Measurements from ENCODE around the gene ALPK1.
"Not testable (repeated sequence)": the region's sequence is repeated elsewhere in the genome, so short reads cannot be mapped to it uniquely, and the experiment has no call there.

Gene ALPK1

DNA sequence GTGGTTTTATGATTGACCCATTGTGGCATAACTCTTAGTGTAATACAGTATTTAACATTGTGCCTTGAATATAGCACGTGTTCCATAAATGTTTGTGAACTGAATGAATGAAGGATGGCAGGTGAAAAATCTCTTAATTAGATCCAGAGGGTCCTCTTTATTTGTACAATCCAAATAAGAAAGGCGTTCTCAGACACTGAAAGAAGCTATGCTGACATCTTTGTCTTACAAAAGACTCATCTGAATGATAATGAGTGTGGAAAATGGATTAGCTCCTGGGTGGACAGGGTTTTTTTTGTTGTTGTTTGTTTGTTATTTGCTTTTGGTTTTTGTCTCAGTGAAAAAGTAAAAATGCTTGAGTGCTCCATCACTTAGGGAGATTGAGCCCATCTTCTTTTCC is 156.2 kb downstream of the ALPK1 start:
- DNase-seq (ENCODE audit: low read depth), result no peak

DNA sequence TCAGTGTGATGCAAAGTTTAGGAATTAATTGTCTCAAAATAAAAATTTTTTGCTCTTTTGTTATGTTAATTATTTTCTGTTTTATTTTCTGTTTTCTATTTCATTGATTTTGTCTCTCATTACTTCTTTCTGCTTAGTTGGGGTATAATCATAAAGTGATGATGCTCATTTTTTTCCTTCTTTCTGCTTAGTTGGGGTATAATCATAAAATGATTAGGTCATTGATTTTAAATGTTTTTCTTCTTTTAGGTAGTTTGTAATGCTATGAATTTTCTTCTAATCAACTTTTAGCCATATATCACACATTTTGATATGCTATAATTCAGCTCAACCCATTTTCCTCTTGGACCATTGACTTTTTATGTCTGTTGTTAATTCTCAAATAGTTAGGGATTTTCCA is 175.1 kb downstream of the ALPK1 start:
- no peak for DNase-seq (ENCODE audit: low read depth)

DNA sequence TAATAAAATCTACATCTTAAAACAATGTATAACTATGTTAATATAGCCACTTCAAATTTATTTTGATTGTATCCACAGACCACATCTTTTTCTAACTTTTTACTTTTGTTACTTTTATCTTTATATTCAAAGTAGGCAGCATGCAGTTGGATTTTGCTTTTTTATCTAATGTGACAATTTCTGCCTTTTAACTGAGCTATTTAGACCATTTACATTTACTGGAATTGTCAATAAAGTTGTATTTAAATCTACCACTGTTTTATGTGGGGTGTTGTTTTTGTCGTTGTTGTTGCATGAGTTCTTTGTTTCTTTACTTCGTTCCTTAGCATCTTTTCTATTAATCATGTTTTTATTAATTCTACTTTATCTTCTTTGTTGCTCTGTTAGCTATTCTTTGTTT is 176.8 kb downstream of the ALPK1 start:
- DNase-seq (ENCODE audit: low read depth), result no peak

DNA sequence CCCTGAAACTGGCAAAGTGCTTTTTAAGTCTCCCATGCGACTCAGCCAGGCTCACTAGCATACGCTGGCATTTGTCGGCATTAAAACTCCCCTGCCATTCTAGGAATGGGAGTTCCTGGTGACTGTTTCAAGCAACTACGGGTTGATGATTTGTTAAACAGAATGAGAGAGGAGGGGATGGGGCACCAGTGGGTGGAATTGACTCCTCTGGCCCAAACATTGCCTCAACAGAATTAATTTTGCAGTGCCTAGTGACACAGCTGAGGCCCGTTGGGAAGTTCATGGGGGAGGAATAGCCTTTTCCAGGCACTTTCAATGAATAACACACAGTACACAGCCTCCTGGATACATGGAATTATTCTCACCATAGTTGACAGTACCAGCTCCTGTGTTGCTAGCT is 188.8 kb downstream of the ALPK1 start:
- DNase-seq (ENCODE audit: low read depth), result no peak

DNA sequence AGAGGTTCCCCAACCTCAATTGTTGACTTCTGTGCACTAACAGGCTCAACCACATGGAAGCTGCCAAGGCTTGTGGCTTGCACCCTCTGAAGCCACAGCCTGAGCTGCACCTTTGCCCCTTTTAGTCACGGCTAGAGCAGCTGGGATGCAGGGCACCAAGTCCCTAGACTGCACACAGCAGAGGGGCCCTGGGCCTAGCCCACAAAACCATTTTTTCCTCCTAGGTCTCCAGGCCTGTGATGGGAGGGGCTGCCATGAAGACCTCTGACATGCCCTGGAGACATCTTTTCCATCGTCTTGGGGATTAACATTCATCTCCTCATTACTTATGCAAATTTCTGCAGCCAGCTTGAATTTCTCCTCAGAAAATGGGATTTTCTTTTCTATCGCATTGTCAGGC is 193.6 kb downstream of the ALPK1 start:
- DNase-seq (ENCODE audit: low read depth), result not testable (repeated sequence)
